WTC11 (cell line): ENCODE results near the gene LRRC7.

ENCODE experiments used
- ATF2 ChIP-seq: sonication (generic); formaldehyde crosslinking; IDR thresholded peaks from 2 replicates; pipeline ENCODE4 v1.8.1; 2022; ENCODE audit warnings: low read depth, missing genetic modification reagents, borderline replicate concordance
- ATF3 ChIP-seq: sonication (generic); formaldehyde crosslinking; conservative IDR thresholded peaks from 2 replicates; pipeline ENCODE4 v1.8.1; 2022; ENCODE audit warnings: mild to moderate bottlenecking, missing genetic modification reagents
- CDX4 ChIP-seq: fragments of 250-450 bp; sonication (Bioruptor Pico); IDR thresholded peaks from 2 replicates; pipeline ENCODE4 v1.9.0; 2021; ENCODE audit warnings: moderate library complexity, mild to moderate bottlenecking, inconsistent platforms, borderline replicate concordance
- CREB1 ChIP-seq: sonication (generic); formaldehyde crosslinking; IDR thresholded peaks from 2 replicates; pipeline ENCODE4 v1.8.0; 2023; ENCODE audit warnings: mild to moderate bottlenecking, missing genetic modification reagents
- CTCF ChIP-seq: fragments of 200-600 bp; IDR thresholded peaks from 2 replicates; pipeline ENCODE4 v1.8.0; 2022; ENCODE audit warnings: antibody characterized with exemption
- SMAD3 ChIP-seq: sonication (generic); formaldehyde crosslinking; IDR thresholded peaks from 2 replicates; pipeline ENCODE4 v1.8.0; 2022; ENCODE audit warnings: missing genetic modification reagents, mild to moderate bottlenecking, borderline replicate concordance
- ZNF138 ChIP-seq: sonication (generic); formaldehyde crosslinking; conservative IDR thresholded peaks from 2 replicates; pipeline ENCODE4 v1.8.1; 2022; ENCODE audit warnings: mild to moderate bottlenecking, moderate library complexity, missing genetic modification reagents
- TF ChIP-seq, protein P1 (sequence below): sonication (generic); formaldehyde crosslinking; IDR thresholded peaks from 2 replicates; pipeline ENCODE4 v1.8.1; 2022; ENCODE audit warnings: low read depth, mild to moderate bottlenecking, moderate library complexity, missing genetic modification reagents, borderline replicate concordance

- TF ChIP-seq ZNF138 (CRISPR knock-in tag), result no peak
- no peak for TF ChIP-seq CREB1
- TF ChIP-seq ATF3 (CRISPR knock-in tag), result no peak
- TF ChIP-seq CTCF, result no peak
- TF ChIP-seq SMAD3, result no peak
- TF ChIP-seq ATF2 (CRISPR knock-in tag), result no peak
- TF ChIP-seq, protein P1, sequence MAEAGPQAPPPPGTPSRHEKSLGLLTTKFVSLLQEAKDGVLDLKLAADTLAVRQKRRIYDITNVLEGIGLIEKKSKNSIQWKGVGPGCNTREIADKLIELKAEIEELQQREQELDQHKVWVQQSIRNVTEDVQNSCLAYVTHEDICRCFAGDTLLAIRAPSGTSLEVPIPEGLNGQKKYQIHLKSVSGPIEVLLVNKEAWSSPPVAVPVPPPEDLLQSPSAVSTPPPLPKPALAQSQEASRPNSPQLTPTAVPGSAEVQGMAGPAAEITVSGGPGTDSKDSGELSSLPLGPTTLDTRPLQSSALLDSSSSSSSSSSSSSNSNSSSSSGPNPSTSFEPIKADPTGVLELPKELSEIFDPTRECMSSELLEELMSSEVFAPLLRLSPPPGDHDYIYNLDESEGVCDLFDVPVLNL (CRISPR knock-in tag), result no peak
- TF ChIP-seq CDX4 (CRISPR knock-in tag), result no peak
These were observed 517.8 kb downstream of the LRRC7 start for GRCh38 chr1:70085521-70085920.
